HPDE6-E6E7 (cell line): ENCODE data around the gene DOCK1.
"Not testable (repeated sequence)": the region's sequence is repeated elsewhere in the genome, so short reads cannot be mapped to it uniquely, and the experiment has no call there.

ENCODE experiments used
- DNase-seq: peaks from one replicate; pipeline ENCODE4 v3.0.0; 2011; ENCODE audit warnings: missing footprints; ENCODE audit errors: extremely low spot score

DOCK1 gene

DNA sequence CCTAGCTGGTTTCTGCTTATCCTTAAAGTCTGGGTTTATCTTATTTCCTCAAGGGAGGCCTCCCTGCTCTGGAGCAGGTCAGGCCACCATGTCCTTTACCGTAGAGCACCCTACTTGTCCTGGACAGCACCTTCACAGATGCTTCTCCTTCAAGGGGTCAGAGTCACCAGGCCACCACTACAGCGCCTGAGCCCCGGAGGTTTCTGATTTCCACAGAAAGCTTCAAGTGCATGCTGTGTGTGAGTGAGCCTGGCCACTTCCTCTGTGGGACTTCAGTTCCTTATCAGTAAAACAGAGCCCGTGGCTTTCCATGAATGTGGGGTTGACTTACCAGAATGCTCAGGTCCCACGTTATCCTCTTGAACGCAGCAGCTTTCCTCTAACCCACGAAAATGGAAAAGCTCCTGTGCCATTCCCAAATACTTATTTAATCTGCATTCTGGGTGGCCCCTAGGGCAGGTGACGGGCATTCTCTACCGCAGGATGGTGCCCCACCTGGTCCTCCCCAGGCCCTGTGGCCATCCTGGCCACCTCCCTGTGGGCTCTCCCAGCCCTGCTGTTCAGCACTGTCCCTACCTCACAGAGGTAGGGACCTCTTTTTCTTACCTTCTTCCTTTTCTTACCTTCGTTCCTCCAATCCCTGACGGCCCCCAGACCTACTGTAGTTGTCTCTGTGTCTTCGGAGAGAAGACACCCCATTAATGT, 1.4 kb upstream of the DOCK1 start:
- DNase-seq, result no peak

DNA sequence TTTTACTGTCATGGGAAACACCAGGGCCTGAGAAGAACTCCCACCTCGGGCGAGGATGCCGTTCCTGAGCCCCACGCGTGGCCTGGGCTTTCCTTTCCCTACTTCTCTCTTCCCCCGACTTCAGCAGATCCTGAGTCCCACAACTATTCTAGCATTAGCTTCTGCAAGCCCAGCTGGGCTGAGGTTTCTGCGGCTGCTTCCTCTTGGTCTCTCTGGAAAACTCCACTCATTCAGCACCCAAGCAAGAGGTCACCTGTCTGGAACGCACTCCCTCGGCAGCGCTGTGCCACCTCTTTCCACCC, 761 bp upstream of the DOCK1 start:
- DNase-seq, result no peak

- no peak for DNase-seq
These were observed 812 bp downstream of the DOCK1 start for GRCh38 chr10:126905776-126906703.

DNA sequence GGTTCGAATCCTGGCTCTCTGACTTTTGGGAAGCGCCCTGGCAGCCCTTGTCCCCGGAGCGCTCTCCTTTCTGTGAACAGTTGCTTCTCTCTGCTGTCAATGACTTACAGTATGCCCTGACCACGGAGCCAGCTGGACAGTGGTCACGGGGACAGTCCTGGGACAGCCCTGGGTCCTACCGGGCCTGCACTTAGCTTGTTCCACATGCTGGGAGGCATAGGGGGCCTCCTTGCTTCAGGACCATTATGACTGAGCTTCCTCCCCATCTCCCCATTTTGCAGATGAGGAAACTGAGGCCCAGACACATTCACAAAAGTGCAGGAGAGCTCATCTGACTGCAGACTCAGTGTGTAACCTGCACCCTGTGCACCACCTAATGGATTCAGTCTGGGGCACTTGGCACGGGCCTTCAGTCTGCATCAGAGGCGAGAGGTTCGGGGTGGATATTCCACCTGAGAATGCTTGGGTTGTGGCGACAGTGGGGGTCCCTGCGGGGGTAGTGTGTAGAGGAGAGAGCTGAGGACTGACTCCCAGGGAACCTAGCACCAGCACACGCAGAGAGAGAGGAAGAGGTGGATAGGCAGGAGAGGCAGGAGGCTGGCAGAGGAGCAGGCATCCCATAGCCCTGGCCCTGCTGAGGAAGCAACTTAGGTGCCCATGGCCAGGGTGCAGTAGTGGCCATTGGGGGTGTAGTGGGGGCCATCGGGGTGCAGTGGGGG, 1.6 kb downstream of the DOCK1 start:
- DNase-seq, result no peak

GRCh38 chr10:126907423-126907970, 2.3 kb downstream of the DOCK1 start:
- DNase-seq, result no peak

DNA sequence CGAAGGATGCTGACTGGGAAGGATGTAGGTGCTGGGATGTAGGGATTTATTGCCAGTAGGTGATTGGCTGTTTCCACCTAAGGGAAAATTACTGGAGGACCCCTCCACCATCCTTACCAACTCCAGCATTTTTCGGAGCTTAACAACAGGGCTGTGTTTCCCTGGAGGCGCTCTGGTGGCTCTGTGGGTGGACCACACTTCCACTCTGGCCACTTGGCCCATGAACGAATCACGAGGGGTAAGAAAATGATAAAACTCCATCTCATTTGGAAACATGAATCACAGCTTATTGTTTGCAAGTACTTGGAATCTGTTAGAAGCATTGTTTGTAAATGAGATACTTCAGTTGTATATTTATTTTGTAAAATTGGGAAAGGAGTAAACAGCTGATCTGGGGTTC, 3.0 kb downstream of the DOCK1 start:
- no peak for DNase-seq

DNA sequence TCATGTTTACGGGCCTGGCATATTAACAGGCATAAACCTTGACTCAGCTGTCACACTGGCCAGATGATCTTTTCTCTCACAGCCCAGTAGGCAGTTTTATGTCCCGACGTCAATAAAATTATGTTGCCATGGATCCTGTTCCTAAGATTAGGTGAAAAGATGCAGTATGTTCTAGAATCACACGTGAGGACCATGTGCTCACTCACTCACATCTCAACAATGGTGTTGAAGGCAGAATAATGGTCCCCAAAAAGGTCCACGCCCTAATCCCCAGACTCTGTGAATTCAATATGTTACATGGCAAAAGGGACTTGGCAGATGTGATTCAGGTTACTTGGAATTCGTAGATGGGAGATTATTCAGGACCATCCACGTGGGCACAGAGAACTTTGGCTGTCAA, 3.5 kb downstream of the DOCK1 start:
- no peak for DNase-seq

GRCh38 chr10:126909147-126909546, 3.9 kb downstream of the DOCK1 start:
- no peak for DNase-seq

DNA sequence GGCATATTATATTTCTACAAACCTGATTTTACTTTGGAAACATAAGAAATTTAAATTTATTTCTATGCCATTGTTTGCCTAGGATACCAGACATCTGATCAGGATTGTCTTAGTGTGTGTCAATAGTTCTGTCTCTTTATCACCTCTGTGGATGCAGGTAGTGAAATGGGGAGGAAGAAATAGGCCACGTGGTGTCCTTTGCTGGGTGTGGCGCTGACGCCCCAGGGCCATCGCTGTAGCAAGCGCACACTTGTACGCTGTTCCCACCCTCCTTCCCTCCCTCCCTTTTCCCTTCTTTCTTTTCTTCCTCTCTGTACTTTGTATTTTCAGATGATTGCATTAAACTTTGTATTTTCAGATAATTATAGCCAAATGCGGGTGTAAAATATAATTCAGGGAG, 5.0 kb downstream of the DOCK1 start:
- no peak for DNase-seq

DNA sequence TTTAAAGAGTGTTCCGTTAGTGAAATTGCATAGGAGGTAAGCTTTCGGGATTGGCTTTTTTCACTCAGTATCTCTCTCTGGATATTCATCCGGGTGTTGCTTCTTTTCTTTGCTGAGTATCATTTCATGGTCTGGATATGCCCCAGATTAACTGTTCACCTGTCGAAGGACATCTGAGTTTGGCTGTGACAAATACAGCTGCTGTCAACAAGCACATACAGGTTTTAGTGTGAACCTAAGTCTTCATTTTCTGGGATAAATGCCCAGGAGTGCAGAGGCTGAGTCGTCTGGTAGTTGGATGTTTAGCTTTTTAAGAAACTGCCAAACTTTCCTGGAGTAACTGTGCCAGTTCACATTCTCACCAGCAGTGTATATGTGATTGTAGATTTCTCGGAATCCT, 5.6 kb downstream of the DOCK1 start:
- no peak for DNase-seq

DNA sequence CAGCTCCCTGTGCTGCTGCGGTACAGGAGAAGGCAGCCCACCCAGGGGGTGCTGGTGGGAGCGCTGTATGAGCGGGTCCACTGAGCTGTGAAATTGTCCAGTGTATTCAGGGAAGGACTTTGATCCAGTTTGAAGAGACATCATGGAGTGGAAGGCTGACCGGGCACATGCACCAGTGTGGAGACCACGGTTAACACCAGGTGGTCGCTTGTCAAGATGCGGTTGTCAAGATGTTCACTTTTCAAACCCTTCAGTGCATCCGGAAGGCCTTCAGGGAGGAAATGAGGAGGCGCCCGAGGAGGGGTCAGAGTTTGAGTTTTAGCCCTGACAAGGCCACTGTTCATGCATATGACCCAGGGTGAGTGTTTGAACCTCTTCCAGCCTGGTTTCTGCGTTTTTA, 6.1 kb downstream of the DOCK1 start:
- no peak for DNase-seq

GRCh38 chr10:126913316-126913715, 8.1 kb downstream of the DOCK1 start:
- no peak for DNase-seq

DNA sequence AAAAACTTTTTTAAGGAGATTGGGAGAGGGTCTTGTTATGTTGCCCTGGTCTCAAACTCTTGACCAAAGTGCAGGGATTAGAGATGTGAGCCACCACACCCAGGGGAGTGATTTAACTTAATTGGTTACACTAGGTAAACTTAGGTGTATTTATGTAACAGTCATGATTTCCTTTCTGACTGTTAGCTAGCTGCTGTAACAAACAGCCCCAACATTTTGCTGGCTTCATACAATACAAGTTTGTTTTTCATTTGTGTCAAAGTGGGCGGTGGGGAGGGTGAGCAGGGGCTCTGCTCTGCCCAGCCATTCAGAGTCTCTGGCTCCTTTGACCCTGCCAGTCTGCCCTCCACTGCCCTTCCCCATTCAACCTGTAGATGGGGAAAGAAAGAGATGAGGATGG, 9.3 kb downstream of the DOCK1 start:
- no peak for DNase-seq

GRCh38 chr10:126916952-126917351, 11.7 kb downstream of the DOCK1 start:
- DNase-seq, result not testable (repeated sequence)

DNA sequence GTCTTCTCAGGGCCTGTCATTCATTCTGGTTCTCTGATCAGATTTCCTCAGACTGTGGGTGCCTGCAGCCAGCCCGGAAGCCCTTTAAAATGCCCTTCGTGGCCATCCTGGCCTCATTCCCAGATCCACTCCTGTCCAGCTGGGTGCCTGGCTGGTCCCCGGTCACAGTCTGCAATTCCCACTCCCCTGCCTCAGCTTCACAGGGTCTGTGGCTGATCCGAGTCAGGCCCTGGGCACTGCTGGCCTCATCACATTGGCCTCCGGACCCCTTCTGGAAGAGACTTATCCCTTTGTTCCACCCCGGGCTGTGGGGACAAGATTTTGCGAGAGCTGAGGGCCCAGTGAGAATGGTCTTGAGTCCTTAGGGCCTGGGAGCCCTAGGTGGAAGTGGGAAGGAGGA, 12.1 kb downstream of the DOCK1 start:
- DNase-seq, result no peak

DNA sequence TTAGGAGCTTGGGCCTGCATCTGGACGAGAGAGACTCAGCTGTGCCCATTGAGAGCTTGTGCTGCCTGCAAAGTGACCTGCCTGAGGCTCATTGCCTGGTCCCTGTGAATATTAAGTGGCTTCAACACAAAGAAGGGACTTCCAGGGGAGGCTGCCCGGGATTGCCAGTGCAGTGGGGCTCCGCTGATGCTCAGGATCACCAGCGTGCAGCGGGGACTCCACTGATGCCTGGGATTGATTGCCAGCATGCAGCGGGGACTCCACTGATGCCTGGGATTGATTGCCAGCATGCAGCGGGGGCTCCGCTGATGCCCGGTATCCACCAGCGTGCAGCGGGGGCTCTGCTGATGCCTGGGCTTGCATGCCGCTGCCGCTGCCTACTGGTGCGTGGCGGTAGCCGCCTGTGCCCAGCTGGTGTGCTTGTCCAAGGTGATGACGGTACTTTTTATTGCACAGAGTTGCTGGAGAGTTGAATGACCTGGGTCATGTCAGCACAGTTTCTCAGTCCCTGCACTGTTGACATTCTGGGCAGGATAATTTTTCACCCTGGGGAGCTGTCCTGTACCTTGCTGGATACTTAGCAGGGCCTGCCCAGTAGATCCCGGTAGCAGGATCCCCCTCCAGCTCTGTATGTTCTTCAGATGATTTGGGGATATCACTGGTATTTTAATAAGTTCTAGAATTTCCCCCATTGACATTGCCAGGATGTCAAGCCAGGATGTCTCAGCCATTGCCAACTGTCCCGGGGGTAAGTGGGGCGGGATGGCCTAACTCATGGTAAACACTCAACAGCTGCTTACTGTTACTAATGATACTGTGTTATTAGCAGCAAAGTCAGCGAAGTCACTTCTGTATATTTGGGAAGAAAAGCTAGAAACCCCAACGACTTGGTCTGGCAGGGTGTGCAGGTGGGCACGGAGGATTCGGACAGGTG, 13.0 kb downstream of the DOCK1 start:
- DNase-seq, result no peak

GRCh38 chr10:126919426-126919825, 14.2 kb downstream of the DOCK1 start:
- no peak for DNase-seq

DNA sequence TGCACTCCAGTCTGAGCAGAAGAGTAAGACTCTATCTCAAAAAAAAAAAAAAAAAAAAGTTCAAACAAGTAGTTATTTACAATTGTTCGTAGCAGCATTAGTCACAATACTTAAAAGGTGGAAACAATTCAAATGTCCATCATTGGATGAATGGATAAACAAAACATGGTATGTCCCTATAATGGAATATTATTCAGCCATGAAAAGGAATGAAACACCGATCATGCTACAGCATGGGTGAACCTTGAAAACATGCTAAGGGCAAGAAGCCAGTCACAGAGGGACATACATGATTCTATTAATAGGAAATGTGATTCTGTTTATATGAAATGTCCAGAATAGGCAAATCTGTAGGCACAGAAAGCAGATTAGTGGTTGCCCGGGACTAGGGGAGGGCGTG, 15.9 kb downstream of the DOCK1 start:
- no peak for DNase-seq

DNA sequence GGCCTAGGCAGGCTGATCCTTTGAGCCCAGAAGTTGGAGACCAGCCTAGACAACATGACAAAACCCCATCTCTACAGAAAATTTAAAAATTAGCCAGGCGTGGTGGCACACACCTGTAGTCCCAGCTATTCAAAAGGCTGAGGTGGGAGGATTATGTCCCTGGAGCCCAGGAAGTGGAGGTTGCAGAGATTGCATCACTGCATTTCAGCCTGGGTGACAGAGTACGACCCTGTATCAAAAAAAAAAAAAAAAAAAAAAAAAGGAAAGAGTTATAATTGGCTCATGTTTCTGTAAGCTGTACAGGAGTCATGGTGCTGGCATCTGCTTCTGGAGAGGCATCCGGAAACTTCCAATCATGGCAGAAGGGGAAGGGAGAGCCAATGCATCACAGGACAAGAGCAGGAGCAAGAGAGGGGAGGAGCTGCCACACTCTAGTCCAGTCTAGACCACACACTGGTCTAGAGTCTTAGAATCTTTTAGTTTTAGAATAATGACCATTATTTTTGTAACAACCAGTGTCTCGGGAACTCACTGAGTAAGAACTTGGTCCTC, 16.8 kb downstream of the DOCK1 start:
- no peak for DNase-seq

DNA sequence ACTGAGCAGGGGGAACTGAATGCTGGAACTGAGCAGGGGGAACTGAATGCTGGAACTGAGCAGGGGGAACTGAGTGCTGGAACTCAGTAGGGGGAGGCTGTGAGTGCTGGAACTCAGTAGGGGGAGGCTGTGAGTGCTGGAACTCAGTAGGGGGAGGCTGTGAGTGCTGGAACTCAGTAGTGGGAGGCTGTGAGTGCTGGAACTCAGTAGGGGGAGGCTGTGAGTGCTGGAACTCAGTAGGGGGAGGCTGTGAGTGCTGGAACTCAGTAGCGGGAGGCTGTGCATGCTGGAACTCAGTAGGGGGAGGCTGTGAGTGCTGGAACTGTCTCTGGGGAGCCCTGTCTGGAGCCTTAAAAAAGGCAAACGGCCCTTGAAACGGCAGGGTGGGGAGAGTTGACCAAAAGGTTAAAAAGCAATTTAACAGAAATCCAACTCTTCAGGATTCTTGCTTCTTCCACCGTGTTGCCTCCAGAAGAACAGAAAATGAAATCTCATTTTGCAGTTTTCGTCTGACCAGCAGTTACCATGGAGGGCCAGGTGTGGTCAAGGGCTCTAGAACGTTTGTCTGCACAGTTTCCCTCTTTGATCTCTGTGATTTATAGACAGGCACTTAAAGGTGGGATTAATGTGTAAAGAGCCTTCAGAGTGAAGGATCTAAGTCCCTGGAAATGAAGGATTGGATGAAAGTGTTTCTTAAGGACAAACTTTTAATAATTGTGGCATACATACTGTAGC, 19.1 kb downstream of the DOCK1 start:
- DNase-seq, result no peak
